Stimulated activated CD4-positive, alpha-beta T cell treated with anti-CD3 and anti-CD28 coated beads, Interleukin-2, amount 100 ng/mL, for 48 hours (primary cell): ENCODE results near the gene BOLL.
"Not testable (repeated sequence)": the region's sequence is repeated elsewhere in the genome, so short reads cannot be mapped to it uniquely, and the experiment has no call there.

ENCODE experiments used
- DNase-seq, 2 donors: peaks; one replicate each; pipeline ENCODE4 v3.0.0-alpha.2; 2020

The BOLL gene, protein sequence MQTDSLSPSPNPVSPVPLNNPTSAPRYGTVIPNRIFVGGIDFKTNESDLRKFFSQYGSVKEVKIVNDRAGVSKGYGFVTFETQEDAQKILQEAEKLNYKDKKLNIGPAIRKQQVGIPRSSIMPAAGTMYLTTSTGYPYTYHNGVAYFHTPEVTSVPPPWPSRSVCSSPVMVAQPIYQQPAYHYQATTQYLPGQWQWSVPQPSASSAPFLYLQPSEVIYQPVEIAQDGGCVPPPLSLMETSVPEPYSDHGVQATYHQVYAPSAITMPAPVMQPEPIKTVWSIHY

DNA sequence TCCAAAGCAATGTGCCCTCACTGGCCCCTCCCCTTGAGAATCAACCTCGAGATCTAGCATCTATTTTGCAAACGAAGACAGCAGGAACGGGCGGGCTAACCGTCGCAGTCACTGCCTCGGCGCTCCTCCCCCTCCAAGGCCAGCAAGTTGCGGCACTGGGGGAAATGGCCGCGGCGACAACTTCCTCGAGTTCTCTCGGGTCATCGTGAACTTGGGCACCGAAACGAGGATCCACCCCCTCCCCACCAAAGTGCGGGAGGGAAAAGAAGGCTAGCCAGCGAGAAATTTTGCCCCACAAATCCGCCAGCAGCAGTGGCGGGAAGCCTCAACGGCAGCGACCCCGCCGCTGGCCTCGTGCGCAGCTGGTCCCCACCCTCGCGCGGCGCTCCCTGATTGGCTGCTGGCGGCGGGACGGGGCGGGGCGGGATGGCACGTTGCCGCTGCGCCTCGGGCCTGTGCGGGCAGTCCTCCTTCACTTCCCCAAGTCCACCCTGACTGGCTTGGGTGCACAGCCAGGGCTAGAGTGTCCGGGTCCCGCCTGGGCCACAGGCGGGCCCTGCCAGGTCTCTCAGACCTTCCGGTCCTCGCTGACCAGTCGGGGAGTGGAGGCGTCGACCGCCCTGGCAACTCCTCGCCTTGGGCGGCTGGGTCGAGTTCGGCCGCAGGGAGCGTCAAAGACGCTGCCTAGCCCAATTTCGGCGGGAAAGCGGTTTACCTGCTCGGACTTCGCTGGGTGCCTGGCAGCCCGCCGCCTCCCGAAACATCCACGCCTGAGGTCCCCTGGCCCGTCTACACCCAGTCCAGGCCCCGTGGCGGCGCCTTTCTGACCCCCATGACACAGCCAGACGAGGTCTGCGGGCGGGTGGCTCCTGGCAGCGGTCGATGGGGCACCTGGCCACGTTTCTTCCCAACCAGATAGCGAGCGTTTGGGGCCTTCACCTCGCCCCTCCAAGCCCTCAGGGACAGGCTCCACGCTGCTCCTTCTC, at the start of gene BOLL:
Gene BOLL, minus strand, starts transcription at position 364 of the 986 bp plus-strand sequence. CDS start 3,469 bp downstream, outside the sequence.
- no peak for DNase-seq

DNA sequence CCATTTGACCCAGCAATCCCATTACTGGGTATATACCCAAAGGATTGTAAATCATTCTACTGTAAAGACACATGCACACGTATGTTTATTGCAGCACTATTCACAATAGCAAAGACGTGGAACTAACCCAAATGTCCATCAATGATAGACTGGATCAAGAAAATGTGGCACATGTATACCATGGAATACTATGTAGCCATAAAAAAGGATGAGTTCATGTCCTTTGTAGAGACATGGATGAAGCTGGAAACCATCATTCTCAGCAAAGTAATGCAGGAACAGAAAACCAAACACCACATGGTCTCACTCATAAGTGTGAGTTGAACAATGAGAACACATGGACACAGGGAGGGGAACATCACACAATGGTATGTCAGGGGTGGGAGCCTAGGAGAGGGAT, 49.7 kb upstream of the BOLL start:
- not testable (repeated sequence) for DNase-seq

DNA sequence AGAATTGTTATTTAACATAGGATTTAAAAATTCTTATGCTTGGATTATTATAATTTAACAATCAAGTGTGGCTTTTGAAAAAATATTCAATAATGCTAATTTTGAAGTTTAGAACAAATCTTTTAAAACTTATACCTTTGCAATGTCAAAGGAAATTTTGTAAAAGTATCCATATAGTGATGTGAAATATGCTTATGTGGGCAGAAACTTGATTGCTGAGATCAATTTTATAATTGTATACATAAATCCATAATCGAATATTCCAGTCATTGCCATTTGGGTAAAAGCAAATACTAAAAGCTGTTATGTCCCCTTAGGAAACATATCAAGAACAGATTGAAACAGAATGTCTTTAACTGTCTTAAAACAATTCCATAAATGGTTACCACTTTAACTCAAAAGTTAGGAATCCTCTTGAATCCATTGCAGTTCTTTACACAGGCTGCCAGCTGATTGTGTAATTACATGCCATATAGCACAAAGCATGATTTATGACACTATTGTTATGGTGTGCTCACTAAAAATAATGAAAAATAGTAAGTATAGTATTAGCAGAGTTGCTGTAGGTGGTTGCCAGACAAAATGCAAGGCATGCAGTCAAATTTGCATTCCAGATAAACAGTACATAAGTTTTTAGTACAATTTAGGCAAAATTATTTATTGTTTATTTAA, 43.5 kb upstream of the BOLL start:
- no peak for DNase-seq

DNA sequence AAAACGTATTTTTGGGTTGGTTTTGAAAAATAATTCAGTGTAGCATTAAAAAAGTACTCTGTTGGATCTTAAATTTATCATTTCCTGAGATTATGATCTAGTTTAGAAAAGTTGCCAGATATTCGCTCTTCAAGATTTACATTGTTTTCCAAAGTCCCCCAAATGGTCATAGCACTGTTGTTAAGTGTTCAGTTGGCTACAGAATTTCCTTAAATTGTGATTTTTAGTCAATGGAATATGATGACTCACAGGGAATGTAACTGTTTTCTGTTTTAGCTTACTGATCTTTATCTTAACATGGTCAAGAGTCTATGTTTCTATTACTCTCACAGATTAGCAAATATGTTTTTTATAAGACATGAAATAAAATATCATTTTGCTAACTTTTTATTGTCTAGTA, 42.5 kb upstream of the BOLL start:
- DNase-seq, result no peak

DNA sequence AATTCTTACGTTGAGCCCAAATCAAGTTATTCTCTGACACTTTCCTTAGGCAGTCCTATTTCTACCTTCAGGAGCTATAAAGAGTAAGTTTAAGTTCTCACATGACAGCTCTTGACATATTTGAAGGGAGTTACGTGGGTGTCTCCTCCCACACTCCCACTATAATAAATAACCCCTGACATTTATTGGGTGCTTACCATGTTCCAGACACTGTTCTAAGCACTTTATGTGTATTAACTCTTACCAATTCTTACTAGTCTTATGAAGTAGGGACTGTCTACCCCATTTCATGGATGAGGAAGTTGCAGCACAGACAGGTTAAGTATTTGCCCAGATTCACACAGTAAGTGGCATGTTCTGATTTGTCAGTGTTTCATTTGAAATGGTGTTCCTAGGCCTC, 37.2 kb upstream of the BOLL start:
- no peak for DNase-seq

DNA sequence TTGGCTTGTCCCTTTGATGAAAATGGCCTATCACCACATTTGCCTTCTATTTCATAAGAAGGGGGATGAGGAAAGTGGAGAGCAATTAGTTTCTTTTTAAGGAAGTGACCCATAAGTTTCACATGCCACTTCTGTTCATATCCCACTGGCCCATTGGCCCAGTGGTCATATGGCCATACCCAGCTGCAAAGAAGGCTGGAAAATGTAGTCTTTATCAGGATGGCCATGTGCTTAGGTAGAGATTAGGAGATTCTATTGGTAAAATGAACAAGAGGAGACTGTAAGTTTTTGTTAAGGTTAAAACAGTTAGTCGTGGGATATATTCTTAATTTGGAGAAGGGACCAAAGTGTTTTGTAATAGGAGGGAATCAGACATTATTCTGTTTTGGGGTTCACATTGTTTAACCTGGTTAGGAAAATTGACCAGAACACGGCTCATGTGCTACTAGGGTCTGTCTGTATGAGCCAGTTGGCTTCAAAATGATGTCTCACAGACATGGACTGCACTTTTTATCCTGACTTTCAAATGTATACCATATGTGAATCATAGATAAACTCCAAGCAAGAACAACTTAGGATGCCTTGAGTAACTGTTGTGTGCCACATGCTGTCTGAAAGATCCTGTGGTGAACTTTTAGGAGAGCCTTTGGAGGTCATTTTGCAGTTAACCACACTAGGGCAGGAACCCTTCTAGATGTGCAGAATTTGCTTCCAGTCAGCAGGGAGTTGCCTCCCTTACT, 36.6 kb upstream of the BOLL start:
- DNase-seq, result no peak

DNA sequence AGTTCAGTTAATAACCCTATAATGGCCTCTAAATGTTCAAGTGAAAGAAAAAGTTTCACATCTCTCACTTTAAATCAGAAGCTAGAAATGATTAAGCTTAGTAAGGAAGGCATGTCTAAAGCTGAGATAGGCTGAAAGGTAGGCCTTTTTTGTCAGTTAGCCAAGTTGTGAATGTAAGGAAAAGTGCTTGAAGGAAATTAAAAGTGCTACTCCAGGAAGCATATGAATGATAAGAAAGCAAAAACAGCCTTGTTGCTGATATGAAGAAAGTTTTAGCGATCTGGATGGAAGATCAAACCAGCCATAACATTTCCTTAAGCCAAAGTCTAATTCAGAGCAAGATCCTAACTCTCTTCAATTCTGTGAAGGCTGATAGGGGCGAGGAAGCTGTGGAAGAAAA, 29.4 kb upstream of the BOLL start:
- no peak for DNase-seq

DNA sequence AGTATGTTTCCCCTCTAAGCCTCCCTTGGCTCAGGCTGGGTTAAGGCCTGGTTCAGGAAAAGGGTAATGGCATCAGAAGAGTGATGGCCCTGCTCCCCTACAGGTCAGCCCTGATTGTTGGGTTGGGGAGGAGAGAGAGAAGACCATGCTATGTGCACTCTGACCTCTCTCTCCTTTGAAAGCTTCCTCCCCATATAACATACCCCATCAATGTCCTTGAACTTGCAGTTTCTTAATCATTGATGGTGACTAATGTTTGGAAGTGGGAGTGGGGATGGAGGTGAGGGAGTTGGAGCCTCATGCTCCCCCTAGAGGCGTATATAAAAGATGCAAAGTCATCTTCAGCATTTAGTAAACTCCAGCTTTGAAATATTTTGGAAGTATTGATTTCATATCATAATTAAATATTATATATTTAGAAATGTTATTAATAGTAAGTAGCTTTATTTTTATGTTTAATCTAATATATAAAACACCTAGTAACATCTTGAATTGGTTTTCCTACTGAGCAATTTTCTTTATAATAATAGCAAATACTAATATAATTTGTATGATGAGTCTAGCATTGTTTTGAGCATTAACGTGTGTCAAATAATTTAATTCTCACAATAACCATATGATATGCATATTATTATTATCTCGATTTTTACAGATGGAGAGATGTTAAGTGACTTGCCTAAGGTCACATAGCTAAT, 28.1 kb upstream of the BOLL start:
- no peak for DNase-seq

DNA sequence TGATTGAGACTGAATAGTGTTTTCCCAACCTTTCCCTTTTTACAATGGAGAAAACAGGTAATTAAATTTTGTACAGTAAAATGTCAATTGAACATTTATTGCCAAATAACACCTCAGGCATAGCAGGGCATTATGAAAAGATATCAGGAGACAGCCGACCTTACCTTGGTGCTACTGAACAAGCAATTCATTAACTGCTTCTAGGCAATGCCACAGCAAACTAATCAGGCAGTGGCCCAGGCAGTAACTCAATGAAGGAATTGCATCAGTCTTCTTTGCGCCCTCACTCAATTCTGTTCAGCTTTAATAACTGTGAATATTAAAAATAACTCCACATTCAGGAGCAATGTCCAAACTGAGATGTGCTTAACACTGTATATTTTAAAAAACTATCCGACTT, 25.4 kb upstream of the BOLL start:
- no peak for DNase-seq

DNA sequence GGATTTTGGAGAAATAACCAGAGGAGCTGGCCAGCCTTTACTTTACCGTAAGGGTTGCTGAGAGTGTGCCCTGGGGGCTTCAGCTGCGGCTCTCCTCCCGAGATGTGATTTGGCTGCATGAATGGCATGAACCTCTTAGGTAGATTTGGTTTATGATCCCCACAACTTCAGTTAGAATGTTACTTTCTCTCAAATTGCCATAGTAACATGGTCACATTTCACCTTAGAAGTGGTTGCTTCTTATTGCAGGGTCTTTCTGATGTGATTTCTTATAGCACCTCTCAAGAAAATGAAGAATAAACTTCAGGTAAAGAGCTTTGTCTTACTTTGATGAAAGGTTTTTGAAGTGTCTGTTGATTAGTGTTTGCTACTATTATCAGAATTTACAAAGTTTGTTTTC, 24.9 kb upstream of the BOLL start:
- no peak for DNase-seq

DNA sequence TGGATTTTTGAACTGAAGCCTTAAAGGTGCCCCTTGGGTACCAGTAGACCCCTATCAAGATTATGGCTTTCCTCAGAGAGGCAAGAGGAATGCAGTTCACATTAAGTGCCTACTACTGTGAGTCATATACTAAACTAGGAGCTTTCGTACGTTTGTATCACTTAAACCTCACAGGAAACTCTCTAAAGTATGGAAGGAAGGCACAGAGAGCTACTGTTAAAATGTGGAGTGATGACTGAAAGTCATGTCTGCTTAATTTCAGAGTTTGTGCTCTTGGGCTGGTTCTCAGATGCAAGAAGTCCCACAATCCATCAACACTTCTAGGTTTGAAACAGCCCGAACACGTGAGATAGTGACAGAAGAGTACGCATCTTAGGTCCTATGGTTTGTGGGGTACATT, 23.9 kb upstream of the BOLL start:
- no peak for DNase-seq

DNA sequence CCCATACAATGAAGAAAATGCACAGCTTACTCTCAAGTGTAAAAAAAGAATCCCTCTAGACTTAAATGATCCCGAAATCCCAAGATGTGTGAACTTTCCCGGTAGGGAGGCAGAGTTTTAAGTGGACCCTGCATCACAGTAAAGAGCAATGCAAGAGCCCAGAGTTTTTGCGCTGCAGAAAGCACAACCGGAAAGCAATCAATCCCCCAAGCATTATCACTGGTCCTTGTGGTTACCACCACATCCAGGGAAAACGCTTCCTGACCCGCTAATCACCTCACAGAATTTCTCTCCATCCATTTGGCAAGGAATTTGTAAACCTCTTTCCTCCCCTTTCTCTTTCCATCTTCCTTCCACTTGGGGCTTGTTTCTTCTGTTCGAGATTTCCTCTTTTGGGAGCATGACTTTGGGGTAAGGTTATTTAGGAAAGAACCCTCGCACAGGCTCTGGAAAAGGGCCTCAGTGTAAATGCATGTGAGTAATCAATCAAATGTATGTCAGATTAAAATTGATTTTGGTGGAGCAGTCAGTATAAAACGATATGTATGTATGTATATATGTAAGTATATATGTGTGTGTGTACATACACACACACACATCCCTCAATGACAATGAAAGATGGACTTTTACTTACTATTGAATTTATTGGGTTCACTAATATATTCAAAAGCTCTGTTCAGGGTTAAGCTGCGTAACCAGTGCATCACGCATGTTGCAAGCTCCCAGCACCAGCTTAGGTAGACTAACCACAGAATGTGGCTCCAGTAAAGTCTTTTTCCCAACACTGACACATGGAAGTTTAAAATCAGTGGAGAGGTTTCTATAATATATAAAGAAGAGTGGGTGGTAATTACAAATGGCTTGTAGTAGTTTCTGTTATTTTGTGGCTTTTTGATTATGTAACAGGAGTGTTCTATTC, 20.9 kb upstream of the BOLL start:
- no peak for DNase-seq

DNA sequence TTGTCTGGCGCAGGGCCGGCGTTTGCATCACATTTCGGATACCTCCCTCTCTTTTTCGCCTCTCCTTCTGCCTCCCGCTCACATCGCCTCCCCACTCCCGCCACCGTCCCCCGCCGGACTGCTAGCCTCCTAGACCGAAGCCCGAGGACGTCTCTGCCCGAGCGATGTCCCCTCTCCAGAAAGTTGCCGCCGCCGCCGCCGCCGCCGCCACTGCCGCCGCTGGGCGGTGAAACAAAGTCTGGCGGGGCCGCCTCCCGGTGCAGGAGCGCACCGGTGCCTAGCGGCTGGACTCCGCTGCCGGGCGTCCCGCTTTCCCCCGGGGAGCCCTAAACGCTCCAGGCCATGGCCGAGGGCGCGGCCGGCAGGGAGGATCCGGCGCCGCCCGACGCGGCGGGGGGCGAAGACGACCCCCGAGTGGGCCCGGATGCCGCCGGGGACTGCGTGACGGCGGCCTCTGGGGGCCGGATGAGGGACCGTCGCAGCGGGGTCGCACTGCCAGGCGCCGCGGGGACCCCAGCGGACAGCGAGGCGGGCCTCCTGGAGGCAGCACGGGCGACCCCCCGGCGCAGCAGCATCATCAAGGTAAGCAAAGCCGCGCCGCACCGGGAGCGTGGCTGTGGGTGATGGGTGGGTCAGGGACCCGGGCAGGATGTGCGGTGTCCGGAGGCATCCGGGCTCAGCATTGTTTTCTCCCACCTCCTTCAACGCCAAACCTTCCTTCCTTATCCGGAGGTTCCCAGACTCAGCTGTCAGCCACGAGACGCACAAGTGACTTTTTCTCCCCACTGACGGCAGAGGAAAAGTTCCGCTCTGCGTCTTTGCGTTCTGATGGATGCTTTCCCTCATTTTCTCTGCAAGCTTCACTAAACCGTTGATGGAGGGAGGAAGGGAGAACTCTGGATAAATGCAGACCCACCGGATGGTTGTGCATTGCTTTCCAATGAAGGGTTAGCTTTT, 19.9 kb upstream of the BOLL start:
- DNase-seq, result peak in 1 of 2 donors; percentile 42

DNA sequence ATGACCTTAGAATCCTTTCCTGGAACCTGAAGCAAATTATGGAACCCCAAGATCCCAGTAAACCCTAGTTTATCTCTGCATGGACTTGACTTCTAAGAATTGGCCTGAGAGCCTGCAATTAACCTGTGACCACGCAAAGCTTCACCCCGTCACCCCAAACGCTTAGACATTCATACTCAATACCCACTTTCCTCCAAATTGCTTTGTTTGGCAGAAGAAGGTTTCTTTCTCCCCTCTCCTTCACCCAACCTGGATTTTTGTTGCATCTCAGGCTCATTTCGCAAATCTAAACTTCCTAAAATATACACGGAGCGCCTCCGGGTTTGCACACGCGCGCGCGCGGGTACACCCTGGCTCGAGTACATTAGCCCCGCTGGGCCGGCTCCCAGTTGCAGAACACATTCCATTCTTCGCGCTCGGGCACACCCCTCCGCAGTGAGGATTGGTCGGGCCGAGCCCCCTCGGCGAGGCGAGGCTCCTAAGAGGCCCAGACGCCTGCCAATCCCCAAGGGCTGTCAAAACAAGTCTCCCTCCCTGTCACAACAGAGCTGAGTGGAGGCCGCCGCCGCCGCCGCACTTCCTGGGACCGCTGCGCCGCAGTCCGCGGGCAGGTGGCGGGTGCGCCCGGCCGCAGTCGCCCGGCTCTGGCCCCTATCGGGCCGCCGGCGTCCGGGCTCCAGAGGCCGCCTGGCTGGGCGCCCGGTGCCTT, 19.1 kb upstream of the BOLL start, which contains the start of gene PLCL1:
Gene PLCL1, plus strand, starts transcription at position 545 of the 709 bp plus-strand sequence.
- DNase-seq, result peak; percentile 81 to 83

DNA sequence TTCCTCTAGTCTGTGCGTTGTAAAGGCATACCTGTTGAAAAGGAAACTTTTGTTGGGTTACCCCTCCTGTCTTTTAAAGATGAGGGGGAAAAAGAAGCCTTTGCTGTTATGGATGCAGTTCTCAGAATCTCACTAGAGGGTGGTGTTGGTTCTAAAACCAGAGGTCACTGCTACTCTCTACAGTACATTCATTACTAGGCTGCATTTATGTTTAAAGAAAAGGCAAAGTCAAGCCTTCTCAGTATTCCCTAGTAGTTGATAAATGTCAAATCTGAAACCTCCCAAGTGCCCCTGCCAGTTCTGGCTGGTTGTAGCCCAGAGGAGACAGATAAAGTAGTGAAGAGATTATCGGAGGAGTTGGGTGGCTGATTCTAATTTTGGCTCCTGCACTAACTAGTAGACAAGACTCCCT, 17.9 kb upstream of the BOLL start:
- no peak for DNase-seq

DNA sequence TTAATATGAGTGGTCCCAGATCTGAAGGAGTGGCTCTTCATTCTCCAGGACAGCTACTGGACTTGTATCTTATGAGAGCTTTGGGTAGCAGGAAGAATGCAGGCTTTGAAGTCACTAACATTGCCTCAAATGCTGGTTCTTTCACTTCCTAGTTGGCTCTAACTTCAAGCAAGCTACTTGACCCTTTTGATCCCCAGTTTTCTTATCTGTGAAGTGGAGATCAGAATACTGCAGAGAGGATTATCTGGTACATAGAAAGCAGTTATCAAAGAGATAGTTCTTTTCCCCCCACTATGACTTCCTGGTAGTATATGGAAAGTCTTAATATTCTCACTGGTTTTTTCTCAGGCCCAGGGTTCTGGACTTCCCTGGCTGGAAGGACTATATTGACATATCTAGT, 15.9 kb upstream of the BOLL start:
- no peak for DNase-seq

DNA sequence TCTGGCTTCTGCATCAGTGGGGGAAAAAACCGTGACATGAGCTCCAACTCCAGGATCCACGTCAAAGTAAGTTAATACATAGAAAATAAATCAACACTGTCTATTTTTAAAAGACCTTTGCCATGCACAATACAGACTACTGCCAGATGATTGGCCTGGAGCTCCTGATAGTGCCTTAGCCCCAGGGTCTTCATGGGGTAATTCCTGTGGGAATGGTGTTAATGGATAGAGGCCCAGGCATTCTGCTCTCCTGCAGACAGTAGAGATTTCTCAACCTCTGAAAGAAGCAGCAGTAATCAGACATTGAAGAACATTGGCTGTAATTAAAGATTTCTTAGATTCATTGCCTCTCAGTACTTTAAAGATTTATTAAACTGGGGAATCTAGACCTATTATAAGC, 15.0 kb upstream of the BOLL start:
- DNase-seq, result no peak

DNA sequence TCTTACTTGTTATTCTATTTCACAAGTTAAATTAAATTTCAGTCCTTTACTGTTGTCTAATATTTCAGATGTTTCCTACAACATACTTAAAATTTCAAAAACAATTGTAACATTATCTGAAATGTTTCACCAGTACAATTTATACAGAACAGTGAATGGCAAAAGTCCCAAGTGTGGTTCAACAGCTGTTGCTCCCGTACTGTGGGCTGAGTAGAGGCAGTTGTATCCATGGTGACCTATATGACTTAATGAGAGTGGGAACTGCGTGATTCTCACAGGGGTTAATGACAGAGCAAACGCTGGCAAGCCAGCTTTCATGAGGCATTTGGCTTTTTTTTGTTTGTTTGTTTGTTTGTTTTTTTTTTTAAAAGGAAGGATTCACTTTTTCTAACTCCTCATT, 13.9 kb upstream of the BOLL start:
- DNase-seq, result no peak

DNA sequence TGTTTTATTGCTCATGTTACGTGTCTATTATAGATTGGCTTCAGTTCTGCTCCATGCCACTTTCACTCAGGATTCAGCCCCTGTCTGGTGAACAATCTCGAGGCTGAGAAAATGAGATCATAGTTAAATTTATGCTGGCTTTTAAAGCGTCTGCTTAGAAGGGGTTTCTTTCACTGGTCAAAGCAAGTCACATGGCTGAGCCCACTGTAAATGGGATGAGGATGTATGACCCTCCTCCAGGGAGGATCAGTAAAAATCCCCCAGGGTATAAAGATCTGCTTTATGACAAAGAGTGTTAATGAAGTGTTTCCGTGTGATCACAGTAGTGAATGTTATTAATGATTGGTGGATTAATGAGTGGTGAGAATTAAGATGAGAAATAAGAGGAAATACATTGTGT, 13.1 kb upstream of the BOLL start:
- DNase-seq, result no peak
